ENCODE measurements around the gene ASTL.

- no peak for TF ChIP-seq CTCF (tag by site-specific recombination; IDR thresholded peaks at IDR 0.05)
- TF ChIP-seq ELK4 (IDR thresholded peaks at IDR 0.05; ENCODE audit: borderline replicate concordance, low read depth, low read length) = no peak
- TF ChIP-seq BCL11A (tag by site-specific recombination; IDR thresholded peaks at IDR 0.05; ENCODE audit: low read depth) = no peak
- TF ChIP-seq ZNF121 (tag by site-specific recombination; IDR thresholded peaks at IDR 0.05) = no peak
- no peak for TF ChIP-seq HOXA7 (CRISPR knock-in tag; IDR thresholded peaks at IDR 0.05; ENCODE audit: borderline replicate concordance)
- TF ChIP-seq ZNF530 (tag by site-specific recombination; IDR thresholded peaks at IDR 0.05; ENCODE audit: low read depth) = no peak
- TF ChIP-seq ZBTB6 (tag by site-specific recombination; IDR thresholded peaks at IDR 0.05) = no peak
- no peak for TF ChIP-seq SP3 (tag by site-specific recombination; IDR thresholded peaks at IDR 0.05)
Measured at GRCh38 chr2:96119389-96119751, 18.9 kb downstream of the ASTL start.

Measured in HEK293 (cell line).